ENCODE results near the gene CSGALNACT2.

CSGALNACT2 gene

DNA sequence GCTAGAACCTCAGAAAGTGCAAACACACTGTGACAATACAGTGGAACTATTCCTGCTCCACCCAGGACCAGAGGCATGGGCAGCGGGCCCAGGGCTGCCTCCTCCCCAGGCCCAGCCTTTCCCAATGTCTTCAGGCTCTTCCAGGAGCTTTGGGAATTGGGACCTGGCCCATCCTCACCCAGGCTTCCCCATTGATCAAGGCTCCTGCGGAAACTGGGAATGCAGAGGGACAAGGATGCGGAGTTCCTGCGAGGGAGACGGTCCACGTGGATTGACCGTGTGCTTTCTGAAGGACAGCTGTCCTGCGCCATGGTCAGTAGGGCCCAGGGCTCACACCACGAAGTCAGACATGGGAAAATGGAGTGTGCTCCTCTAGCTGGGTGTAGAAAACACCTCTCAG is 56.6 kb downstream of the CSGALNACT2 start:
- no peak overlapping the region for H3K4me3 ChIP-seq (ENCODE audit: low read depth, low read length)
- TF ChIP-seq MAX (IDR thresholded peaks at IDR 0.05; ENCODE audit: low read depth, low read length) (no peak), POLR2A (IDR thresholded peaks at IDR 0.05; ENCODE audit: extremely low read depth, insufficient read length) (no peak), MYC (IDR thresholded peaks at IDR 0.05; ENCODE audit: low read depth, low read length) (no peak), CTCF (IDR thresholded peaks at IDR 0.05; ENCODE audit: low read depth, low read length) (no peak)
- DNase-seq (ENCODE audit: low read depth): no peak

DNA sequence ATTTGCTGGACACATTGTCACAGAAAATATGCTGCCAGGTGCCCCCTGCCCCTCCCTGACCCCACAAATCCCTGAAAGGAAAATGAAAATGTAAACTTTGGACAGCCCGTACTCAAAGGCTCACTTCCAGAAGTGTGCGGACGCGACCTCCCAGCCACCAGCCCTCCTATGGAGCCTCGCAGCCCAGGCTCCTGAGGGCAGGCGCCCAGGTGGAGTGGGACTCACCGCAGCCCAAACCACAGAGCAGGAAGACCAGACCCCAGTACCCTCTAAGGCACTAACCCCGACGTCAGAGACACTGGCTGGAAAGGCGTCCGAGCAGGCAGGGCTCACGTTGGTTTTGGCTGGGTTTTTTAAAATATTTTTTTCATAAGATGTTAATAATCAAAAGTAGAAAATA is 57.3 kb downstream of the CSGALNACT2 start:
- no peak for DNase-seq (ENCODE audit: low read depth)
- no peak overlapping the region for H3K4me3 ChIP-seq (ENCODE audit: low read depth, low read length)
- TF ChIP-seq POLR2A (IDR thresholded peaks at IDR 0.05; ENCODE audit: extremely low read depth, insufficient read length): no peak
- no peak for TF ChIP-seq MAX (IDR thresholded peaks at IDR 0.05; ENCODE audit: low read depth, low read length)
- TF ChIP-seq CTCF (IDR thresholded peaks at IDR 0.05; ENCODE audit: low read depth, low read length): no peak

DNA sequence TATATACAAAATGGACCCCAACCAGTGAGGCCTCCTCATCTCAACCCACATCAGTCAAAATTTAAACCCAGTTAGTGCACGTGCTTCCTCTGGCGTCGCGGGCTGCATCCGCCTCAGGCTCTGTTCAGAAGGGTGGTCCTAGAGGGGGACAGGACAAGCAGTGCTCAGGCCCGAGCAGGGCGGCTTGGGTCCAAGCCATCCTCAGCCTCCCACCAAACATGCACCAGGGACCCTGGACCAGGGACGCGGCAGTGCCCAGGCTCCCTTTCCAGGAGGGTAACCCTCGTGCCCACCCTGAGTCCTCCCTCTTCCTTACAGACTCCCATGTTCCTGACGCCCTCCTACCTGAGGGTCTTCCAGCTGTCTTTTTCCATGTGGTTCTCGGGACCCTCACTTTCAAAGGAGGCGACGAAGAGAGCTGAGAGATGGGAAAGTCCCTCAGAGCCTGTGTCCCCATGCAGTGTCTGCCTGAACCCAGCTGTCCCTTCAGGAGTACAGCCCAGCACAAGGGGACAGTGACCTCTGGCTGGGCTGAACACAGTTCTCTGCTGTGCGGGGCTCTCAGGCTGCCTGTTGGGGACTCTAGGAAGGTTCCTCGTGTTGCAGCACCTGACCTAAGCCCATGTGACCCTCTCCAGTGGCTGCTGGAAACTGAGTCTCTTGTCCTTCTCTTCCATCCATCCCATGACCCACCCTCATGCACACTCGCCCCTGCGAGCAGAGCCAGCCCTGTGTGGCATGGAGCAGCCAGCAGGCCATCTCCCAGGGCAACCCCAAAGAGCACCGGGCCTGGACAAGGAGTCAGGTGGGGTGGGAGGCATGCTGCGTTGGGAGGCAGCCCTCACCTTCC is 58.1 kb downstream of the CSGALNACT2 start:
- DNase-seq (ENCODE audit: low read depth): no peak
- TF ChIP-seq POLR2A (IDR thresholded peaks at IDR 0.05; ENCODE audit: extremely low read depth, insufficient read length) (no peak), CTCF (IDR thresholded peaks at IDR 0.05; ENCODE audit: low read depth, low read length) (no peak), MYC (IDR thresholded peaks at IDR 0.05; ENCODE audit: low read depth, low read length) (no peak), MAX (IDR thresholded peaks at IDR 0.05; ENCODE audit: low read depth, low read length) (no peak)
- no peak overlapping the region for H3K4me3 ChIP-seq (ENCODE audit: low read depth, low read length)

DNA sequence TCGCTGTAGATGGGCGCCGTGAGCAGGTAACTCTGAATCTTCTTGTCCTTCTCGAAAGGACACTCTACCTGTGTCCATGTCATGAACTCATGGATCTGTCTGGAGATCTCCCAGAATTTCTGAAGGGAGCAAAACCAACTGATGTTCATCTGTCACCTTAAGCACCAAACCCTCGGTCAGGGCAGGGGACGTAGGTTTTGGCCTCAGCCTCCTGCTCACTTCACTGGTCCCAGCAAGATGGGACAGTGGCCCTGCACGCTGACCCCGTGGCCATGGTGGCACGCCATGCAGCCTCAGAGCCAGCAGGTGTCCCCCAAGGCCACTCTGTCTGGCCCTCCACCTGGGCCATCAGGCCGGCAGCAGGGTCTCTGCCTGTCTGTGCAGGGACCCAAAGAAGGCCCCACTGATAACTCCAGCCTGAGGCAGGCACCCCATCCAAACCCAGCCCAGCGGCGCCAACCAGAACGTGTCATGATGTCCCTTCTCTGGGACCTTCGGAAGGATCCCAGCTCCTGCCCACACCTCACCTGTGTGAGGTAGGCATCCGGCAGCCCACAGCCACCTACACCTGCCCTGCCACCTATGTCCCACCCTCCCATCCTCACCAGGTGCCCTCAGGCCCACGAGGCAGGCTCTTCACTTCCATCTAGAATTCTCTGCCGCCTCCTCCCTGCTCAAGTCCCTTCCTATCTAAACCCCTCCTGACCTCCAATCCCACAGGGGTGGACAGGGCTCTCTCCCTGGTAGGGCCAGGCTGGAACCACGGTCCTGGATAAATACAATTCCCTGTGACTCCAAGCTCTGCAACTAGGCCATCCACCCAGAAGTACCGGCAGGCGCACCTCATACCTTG is 59.0 kb downstream of the CSGALNACT2 start:
- TF ChIP-seq CTCF (IDR thresholded peaks at IDR 0.05; ENCODE audit: low read depth, low read length) (no peak), MYC (IDR thresholded peaks at IDR 0.05; ENCODE audit: low read depth, low read length) (no peak), POLR2A (IDR thresholded peaks at IDR 0.05; ENCODE audit: extremely low read depth, insufficient read length) (no peak), MAX (IDR thresholded peaks at IDR 0.05; ENCODE audit: low read depth, low read length) (no peak)
- no peak overlapping the region for H3K4me3 ChIP-seq (ENCODE audit: low read depth, low read length)
- no peak for DNase-seq (ENCODE audit: low read depth)

DNA sequence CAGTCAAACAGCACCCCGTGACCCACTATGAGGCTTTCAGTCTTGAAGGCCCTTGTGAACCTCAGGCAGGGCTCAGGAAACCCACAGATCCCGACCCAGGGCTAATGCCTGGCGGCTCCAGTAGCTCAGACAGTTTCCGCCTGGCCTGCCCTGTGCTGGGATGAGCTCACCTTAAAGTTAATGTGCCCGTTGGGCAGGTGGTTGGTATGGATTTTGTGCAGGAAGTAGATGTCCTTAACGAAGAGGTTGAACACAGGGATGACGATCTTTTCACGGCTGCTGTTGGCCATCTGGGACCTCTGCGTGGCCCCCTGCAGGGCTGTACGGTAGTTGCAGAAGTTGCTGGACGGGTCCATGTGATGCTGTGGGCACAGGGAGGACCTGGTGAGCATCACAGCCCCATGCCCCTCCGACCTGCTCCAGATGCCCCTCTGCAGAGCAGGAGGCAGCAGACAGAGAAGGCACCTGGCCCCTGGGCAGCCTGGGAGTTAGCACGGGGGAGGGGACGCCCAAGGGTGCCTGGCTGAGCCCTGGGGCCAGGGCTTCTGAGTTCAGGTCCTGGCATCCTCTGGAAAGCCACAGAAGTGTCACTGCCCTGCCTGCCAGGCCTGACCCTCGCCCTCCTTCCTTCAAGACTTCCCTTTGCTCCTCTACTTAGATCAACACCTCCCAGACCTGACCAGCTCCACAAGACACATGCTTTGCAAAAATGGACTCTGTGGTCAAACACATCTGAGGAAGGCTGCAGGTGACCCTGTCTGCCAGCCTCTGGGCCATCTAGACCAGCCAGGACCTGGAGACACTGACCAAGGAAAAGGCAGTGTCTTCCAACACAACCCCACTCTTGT is 59.8 kb downstream of the CSGALNACT2 start:
- no peak overlapping the region for H3K4me3 ChIP-seq (ENCODE audit: low read depth, low read length)
- TF ChIP-seq MAX (IDR thresholded peaks at IDR 0.05; ENCODE audit: low read depth, low read length) (peak; percentile 68), CTCF (IDR thresholded peaks at IDR 0.05; ENCODE audit: low read depth, low read length) (peak; percentile 76), POLR2A (IDR thresholded peaks at IDR 0.05; ENCODE audit: extremely low read depth, insufficient read length) (no peak)
- peak; percentile 65 for DNase-seq (ENCODE audit: low read depth)

All from NB4 (cell line).